GM12878 (cell line): ENCODE measurements around the gene MAPKBP1. TPM values are rescaled to one million over a fixed set of nuclear protein-coding genes. Genes with fewer than 3 reads are reported as not detected.

Source experiments
- BCL11A ChIP-seq: IDR thresholded peaks from 2 replicates; pipeline ENCODE4 v1.6.1; 2011; ENCODE audit warnings: low read depth, low read length
- CREB1 ChIP-seq: IDR thresholded peaks from 2 replicates; pipeline ENCODE4 v1.6.1; 2012; ENCODE audit warnings: low read depth, mild to moderate bottlenecking, inconsistent platforms
- HDAC2 ChIP-seq: fragments of 200-600 bp; sonication (generic); IDR thresholded peaks from 2 replicates; pipeline ENCODE4 v1.6.1; 2017
- HDAC6 ChIP-seq: fragments of 200-600 bp; sonication (generic); IDR thresholded peaks from one replicate; pipeline ENCODE4 v1.8.0; 2017; ENCODE audit warnings: antibody characterized with exemption; ENCODE audit not compliant: unreplicated experiment
- HSF1 ChIP-seq: fragments of 150-350 bp; IDR thresholded peaks from 2 replicates; pipeline ENCODE4 v1.6.1; 2014; ENCODE audit warnings: mild to moderate bottlenecking, low read depth, low read length
- IRF4 ChIP-seq: IDR thresholded peaks from 2 replicates; pipeline ENCODE4 v1.6.1; 2011; ENCODE audit warnings: low read depth, low read length
- MEF2A ChIP-seq: IDR thresholded peaks from 2 replicates; pipeline ENCODE4 v1.6.1; 2011; ENCODE audit warnings: low read depth, mild to moderate bottlenecking, low read length, moderate library complexity; ENCODE audit not compliant: insufficient read depth
- MLLT1 ChIP-seq: fragments of 450-650 bp; IDR thresholded peaks from 2 replicates; pipeline ENCODE4 v1.6.1; 2016; ENCODE audit warnings: mild to moderate bottlenecking
- SMAD1 ChIP-seq: fragments of 450-650 bp; IDR thresholded peaks from 2 replicates; pipeline ENCODE4 v1.6.1; 2018; ENCODE audit warnings: mild to moderate bottlenecking, low read depth; ENCODE audit not compliant: partially characterized antibody
- YY1 ChIP-seq: IDR thresholded peaks from 2 replicates; pipeline ENCODE4 v1.6.1; 2011; ENCODE audit warnings: low read depth, mild to moderate bottlenecking, low read length
- ZNF622 ChIP-seq: fragments of 450-650 bp; IDR thresholded peaks from 2 replicates; pipeline ENCODE4 v1.6.1; 2017; ENCODE audit warnings: mild to moderate bottlenecking, inconsistent platforms
- ZNF687 ChIP-seq: fragments of 450-650 bp; IDR thresholded peaks from 2 replicates; pipeline ENCODE4 v1.6.1; 2017; ENCODE audit warnings: mild to moderate bottlenecking, moderate library complexity
- ZSCAN29 ChIP-seq: fragments of 450-650 bp; IDR thresholded peaks from 2 replicates; pipeline ENCODE4 v1.6.1; 2017; ENCODE audit warnings: mild to moderate bottlenecking, moderate library complexity
- polyA plus RNA-seq, 11 experiments: library from polyadenylated mRNA; depleted of rRNA in 4 of 11; unstranded in 6 of 11; stranded (reverse) in 5 of 11; fragments of >200 nt; fragmentation: Nextera tagmentation in 4 of 11; fragmentation: Illumina TruSeq in 1 of 11; extraction: Ambion mirVana in 4 of 11; extraction: Trizol in 1 of 11; gene quantifications; 1 replicate in 1 of 11; 2 replicates in 10 of 11; pipeline versions ENCODE4 v1.2.1 to v1.2.3, GENCODE V29; 2011 to 2016; ENCODE audit warnings: inconsistent platforms in 2 of 11, missing spikeins in 2 of 11, low read depth in 1 of 11
- total RNA-seq, 4 experiments: library from RNA; depleted of rRNA in 3 of 4; stranded (reverse); fragments of >200 nt in 3 of 4; fragmentation: Illumina TruSeq in 1 of 4; extraction: Trizol in 1 of 4; gene quantifications; 2 replicates each; pipeline versions ENCODE4 v1.2.1 to v1.2.3, GENCODE V29; 2013 to 2021
- TF ChIP-seq, protein P1 (sequence below): fragments of 450-650 bp; IDR thresholded peaks from 2 replicates; pipeline ENCODE4 v1.6.1; 2017; ENCODE audit warnings: mild to moderate bottlenecking
- TF ChIP-seq, protein P2 (sequence below), 3 experiments: IDR thresholded peaks in 2 of 3; conservative IDR thresholded peaks in 1 of 3; 2 replicates each; pipeline ENCODE4 v1.5.1; 2011; ENCODE audit warnings: low read depth in 3 of 3, low read length in 3 of 3, mild to moderate bottlenecking in 3 of 3, control low read depth in 2 of 3, moderate library complexity in 2 of 3, inconsistent platforms in 1 of 3, mixed read lengths in 1 of 3; ENCODE audit not compliant: control insufficient read depth in 2 of 3, insufficient read depth in 1 of 3; ENCODE audit errors: extremely low read depth in 1 of 3
- TF ChIP-seq, protein P3 (sequence below): IDR thresholded peaks from 2 replicates; pipeline ENCODE4 v1.6.1; 2012; ENCODE audit warnings: low read depth, low read length, improper control_type of control experiment

Gene MAPKBP1
- total and polyA plus RNA-seq, 10 of the 15 experiments (the other 5 are each of a cell fraction or from before 2014, with no cell fraction given), result 0.44 to 19.0 (median 7.3) TPM

DNA sequence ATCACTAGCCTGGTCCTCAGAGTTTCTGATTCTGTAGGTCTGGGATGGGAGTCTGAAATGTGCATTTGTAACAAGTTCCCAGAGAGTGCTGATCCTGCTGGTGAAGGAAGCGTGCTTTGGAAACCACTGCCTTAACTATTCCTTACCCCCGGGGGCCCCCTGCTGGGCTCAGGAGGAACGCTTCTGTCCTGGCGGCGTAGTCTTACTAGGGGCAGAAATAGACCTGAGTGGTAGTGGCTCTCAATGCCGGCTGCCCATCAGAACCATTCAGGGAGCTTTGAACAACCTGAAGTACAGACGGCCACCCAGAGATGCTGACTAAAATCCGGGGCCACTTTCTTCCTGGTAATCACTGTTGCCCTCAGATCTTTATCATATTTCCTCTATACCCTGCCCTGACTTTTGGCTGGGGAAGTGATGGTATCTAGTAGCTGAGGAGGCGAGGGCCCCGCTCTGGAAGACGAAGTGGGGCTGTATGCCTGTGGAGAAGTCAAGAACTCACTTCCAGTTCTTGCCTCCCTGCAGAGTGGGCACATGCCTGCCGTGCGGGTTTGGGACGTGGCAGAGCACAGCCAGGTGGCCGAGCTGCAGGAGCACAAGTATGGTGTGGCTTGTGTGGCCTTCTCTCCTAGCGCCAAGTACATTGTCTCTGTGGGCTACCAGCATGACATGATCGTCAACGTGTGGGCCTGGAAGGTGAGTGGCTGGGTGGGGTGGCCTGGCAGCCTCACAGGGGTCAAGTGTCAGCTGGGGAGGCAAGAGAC, 37.3 kb downstream of the MAPKBP1 start (continued):
- no peak for TF ChIP-seq ZSCAN29
- TF ChIP-seq, protein P1, sequence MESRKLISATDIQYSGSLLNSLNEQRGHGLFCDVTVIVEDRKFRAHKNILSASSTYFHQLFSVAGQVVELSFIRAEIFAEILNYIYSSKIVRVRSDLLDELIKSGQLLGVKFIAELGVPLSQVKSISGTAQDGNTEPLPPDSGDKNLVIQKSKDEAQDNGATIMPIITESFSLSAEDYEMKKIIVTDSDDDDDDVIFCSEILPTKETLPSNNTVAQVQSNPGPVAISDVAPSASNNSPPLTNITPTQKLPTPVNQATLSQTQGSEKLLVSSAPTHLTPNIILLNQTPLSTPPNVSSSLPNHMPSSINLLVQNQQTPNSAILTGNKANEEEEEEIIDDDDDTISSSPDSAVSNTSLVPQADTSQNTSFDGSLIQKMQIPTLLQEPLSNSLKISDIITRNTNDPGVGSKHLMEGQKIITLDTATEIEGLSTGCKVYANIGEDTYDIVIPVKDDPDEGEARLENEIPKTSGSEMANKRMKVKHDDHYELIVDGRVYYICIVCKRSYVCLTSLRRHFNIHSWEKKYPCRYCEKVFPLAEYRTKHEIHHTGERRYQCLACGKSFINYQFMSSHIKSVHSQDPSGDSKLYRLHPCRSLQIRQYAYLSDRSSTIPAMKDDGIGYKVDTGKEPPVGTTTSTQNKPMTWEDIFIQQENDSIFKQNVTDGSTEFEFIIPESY, result no peak
- TF ChIP-seq HDAC6, result no peak
- TF ChIP-seq, protein P2, sequence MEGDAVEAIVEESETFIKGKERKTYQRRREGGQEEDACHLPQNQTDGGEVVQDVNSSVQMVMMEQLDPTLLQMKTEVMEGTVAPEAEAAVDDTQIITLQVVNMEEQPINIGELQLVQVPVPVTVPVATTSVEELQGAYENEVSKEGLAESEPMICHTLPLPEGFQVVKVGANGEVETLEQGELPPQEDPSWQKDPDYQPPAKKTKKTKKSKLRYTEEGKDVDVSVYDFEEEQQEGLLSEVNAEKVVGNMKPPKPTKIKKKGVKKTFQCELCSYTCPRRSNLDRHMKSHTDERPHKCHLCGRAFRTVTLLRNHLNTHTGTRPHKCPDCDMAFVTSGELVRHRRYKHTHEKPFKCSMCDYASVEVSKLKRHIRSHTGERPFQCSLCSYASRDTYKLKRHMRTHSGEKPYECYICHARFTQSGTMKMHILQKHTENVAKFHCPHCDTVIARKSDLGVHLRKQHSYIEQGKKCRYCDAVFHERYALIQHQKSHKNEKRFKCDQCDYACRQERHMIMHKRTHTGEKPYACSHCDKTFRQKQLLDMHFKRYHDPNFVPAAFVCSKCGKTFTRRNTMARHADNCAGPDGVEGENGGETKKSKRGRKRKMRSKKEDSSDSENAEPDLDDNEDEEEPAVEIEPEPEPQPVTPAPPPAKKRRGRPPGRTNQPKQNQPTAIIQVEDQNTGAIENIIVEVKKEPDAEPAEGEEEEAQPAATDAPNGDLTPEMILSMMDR (IDR thresholded peaks at IDR 0.05 in 2 of 3, conservative IDR thresholded peaks at IDR 0.05 in 1 of 3; ENCODE audit: control insufficient read depth in 2 of 3, extremely low read depth in 1 of 3, insufficient read depth in 1 of 3, low read depth in 3 of 3, low read length in 3 of 3), result peak; percentile 90 to 94 (median 92)
- no peak for TF ChIP-seq HDAC2
- TF ChIP-seq, protein P3, sequence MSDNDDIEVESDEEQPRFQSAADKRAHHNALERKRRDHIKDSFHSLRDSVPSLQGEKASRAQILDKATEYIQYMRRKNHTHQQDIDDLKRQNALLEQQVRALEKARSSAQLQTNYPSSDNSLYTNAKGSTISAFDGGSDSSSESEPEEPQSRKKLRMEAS, result no peak
- no peak for TF ChIP-seq IRF4
- no peak for TF ChIP-seq BCL11A
- 0 out of 2 replicates have a peak, but pooled peaks have one; percentile 28 for TF ChIP-seq MLLT1
- no peak for TF ChIP-seq ZNF687
- TF ChIP-seq YY1, result peak; percentile 77
- no peak for TF ChIP-seq MEF2A
- TF ChIP-seq ZNF622, result no peak
- no peak for TF ChIP-seq CREB1
- TF ChIP-seq SMAD1, result no peak
- no peak for TF ChIP-seq HSF1
